ENCODE results near the gene PUM1.

Gene PUM1

DNA sequence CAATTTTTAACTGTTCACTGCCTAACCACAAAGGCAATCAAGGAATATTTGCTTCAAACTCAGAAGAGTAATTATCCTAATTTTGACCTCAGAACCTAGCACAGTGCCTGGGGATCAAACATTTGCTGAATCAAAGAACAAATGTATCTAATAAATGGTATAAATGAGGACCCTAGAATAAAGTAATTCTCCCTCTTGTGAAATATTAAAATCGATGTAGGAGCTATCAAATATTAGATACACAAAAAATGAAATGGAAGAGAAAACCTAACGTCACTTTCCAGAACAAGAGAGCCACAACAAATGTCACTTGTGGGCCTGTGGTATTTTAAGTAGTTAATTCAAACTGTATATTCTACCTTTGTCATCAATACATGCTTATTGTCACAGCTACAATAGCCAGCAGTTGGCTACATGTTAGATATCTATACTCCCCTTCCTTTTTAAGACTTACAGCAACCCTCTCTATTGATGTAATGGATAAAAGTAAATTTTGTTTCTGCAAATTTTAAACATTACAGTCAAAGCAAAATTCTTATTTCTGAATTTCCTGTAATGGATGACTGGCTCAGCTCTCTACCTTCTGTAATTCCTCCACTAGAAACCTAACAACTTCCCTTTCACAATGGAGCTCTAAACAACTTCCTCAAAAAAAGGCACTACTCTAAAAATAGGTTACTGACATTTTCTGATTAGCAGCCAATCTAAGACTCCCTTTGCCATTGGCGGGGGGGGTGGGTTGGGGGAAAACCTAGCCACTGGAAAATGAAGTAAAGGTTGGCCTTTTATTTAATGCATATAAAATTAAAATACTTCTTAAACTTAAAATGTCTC lies 37.6 kb downstream of the PUM1 start:
- ChIA-PET POLR2A (interaction anchor here (0.6 kb wide), 2 partner anchors 27 to 409 kb away, joined by 4 to 6 read pairs; no protein-coding TSS in a partner anchor), CTCF (interaction anchor here (1.0 to 2.2 kb wide), 5 partner anchors 10 to 24 kb away, joined by 3 to 10 read pairs (median 5); no protein-coding TSS in a partner anchor)
- TF ChIP-seq, protein P1, sequence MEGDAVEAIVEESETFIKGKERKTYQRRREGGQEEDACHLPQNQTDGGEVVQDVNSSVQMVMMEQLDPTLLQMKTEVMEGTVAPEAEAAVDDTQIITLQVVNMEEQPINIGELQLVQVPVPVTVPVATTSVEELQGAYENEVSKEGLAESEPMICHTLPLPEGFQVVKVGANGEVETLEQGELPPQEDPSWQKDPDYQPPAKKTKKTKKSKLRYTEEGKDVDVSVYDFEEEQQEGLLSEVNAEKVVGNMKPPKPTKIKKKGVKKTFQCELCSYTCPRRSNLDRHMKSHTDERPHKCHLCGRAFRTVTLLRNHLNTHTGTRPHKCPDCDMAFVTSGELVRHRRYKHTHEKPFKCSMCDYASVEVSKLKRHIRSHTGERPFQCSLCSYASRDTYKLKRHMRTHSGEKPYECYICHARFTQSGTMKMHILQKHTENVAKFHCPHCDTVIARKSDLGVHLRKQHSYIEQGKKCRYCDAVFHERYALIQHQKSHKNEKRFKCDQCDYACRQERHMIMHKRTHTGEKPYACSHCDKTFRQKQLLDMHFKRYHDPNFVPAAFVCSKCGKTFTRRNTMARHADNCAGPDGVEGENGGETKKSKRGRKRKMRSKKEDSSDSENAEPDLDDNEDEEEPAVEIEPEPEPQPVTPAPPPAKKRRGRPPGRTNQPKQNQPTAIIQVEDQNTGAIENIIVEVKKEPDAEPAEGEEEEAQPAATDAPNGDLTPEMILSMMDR (IDR thresholded peaks at IDR 0.05; ENCODE audit: control extremely low read depth, extremely low read depth, low read depth, missing control alignments), result no peak
- peak; percentile 57 for DNase-seq (ENCODE audit: extremely low spot score)

DNA sequence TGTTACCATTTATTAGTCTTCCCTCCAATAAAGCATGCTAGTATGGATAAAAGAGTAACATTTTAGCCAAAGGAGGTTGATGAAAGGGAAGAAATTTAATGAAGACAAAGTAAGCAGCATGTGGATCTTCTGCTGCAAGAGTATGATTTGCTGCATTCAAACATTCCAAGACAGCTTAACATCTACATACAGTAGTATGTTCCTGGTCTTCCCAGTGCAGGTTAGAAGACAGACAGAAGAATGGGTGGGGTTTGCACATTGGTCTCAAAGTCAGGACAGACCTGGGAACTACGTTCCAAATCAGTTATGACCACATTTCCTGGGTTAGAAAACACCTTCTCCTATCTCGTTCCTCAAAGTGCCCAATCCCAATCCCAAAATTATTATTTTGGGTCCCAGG lies 43.3 kb downstream of the PUM1 start:
- no peak for DNase-seq (ENCODE audit: extremely low spot score)
- CTCF ChIA-PET, result interaction anchor here (1.6 to 4.7 kb wide), 3 partner anchors 10 to 19 kb away, joined by 4 to 38 read pairs (median 5); no protein-coding TSS in a partner anchor
- TF ChIP-seq, protein P1 (IDR thresholded peaks at IDR 0.05; ENCODE audit: control extremely low read depth, extremely low read depth, low read depth, missing control alignments), result no peak
- POLR2A ChIA-PET, result no interaction called here

DNA sequence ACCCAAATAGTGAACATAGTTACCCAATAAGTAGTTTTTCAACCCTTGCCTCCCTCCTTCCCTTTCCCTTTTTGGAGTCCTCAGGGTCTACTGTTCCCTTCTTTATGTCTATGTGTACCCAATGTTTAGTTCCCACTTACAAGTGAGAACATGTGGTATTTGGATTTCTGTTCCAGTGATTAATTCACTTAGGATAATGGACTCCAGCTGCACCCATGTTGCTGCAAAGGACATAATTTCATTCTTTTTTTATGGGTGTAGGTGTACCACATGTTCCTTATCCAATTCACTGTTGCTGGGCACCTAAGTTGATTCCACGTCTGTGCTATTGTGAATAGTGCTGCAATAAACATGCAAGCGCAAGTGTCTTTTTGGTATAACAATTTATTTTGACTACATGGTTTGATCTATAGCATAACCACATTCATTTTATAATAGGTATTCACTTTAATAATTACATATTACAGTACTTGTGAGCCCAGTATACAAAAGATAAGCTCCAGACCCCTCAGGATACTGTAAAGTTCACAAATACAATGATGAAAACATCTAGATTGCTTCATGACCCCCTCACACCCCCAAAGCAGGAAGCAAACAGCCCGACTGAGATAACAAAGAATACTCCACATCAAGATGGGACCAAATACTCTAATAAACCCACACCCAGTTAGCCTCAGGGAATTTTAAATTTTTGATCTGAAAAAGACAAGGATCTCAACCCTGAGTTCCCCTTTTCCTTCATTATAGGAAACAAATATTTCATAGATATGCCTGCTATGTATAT lies 45.3 kb downstream of the PUM1 start:
- TF ChIP-seq, protein P1 (IDR thresholded peaks at IDR 0.05; ENCODE audit: control extremely low read depth, extremely low read depth, low read depth, missing control alignments), result no peak
- DNase-seq (ENCODE audit: extremely low spot score), result no peak
- ChIA-PET POLR2A (no interaction called here), CTCF (interaction anchor here (1.0 to 4.7 kb wide), 2 partner anchors 8 to 16 kb away, joined by 4 to 38 read pairs; no protein-coding TSS in a partner anchor)

DNA sequence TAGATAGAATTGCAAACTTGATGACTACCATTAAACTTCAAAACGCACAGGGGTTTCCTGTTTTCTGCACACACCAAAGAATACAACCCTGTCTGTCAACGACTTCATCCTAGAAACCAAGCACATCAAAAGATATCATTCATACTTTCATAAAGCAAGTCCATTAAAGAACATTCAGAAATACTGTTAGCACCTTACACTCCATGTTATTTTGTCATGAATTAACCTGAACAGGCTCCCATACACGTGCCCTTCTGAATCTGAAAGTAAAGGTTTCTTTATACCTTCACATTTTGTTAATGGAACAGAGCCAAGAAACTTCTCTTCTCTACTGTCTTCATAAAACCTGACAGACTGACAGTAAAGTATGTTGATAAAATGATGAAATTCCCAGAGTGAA lies 46.1 kb downstream of the PUM1 start:
- no peak for DNase-seq (ENCODE audit: extremely low spot score)
- TF ChIP-seq, protein P1 (IDR thresholded peaks at IDR 0.05; ENCODE audit: control extremely low read depth, extremely low read depth, low read depth, missing control alignments), result no peak
- POLR2A ChIA-PET, result no interaction called here
- CTCF ChIA-PET, result interaction anchor here (1.4 to 2.1 kb wide), 2 partner anchors 9 to 301 kb away, joined by 3 to 10 read pairs; no protein-coding TSS in a partner anchor

DNA sequence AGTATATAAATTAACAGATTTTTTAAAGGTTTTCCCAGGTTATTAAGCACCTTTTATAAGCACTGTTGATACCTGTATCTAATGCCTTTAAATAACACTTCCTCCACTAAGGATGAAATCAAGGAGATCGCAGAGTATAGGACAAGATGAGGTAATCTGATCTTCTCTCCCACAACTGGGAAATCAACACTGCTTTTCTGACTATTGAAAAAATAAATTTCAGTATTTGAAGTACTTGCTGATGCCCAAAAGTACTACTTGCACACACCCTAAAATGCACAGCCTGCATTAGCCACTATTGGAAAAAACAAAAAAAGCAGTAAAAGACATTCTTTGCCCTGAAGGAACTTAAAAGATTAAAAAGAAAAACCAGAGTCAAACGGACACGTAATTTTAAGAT lies 48.6 kb downstream of the PUM1 start:
- POLR2A ChIA-PET, result no interaction called here
- CTCF ChIA-PET, result interaction anchor here (1.5 kb wide), 1 partner anchor 12 kb away, joined by 4 read pairs; no protein-coding TSS in a partner anchor
- DNase-seq (ENCODE audit: extremely low spot score), result no peak
- TF ChIP-seq, protein P1 (IDR thresholded peaks at IDR 0.05; ENCODE audit: control extremely low read depth, extremely low read depth, low read depth, missing control alignments), result no peak

DNA sequence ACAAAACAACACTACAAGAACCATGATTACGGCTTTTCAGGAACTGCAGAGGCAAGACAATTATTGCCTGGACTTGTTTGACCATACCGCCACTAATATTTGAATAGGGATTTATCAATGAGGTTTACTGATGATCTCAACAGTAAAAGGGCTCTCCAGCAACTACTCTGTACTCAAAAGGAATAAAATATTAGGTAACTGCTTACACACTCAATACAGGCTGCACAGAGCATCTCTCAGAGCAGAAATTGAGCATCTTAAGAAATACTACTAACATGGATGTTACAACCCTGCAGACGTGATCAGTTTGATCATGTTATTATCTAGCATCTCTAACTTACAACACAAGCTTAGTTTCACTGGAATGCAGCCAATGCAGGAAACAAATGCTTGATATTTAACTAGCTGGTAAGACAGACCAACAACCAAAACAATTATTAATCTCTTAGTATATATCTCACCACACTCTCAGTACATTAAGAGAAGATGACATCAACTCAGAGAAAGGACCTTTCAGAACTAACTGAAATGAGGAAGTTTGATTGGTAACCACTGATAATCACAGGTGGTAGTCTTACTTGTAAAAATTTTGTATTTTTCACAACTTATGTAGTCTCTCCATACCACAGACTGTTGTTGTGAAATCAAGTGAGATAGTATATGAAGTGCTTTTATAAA lies 52.2 kb downstream of the PUM1 start:
- TF ChIP-seq, protein P1 (IDR thresholded peaks at IDR 0.05; ENCODE audit: control extremely low read depth, extremely low read depth, low read depth, missing control alignments), result no peak
- ChIA-PET POLR2A (interaction anchor here (0.7 to 0.9 kb wide), 2 partner anchors 17 to 93 kb away, joined by 3 to 5 read pairs; no protein-coding TSS in a partner anchor), CTCF (interaction anchor here (0.8 to 5.3 kb wide), 4 partner anchors 10 to 15 kb away, joined by 3 to 38 read pairs (median 10); no protein-coding TSS in a partner anchor)
- peak; percentile 55 for DNase-seq (ENCODE audit: extremely low spot score)
